ENCODE data around the gene GABRB3. TPM values are rescaled to one million over a fixed set of nuclear protein-coding genes. Genes with fewer than 3 reads are reported as not detected.

Gene GABRB3
- total RNA-seq, 1 donor from 2014 or later = 114 TPM

- FAIRE-seq (no peak), DNase-seq (ENCODE audit: low spot score in 2 of 2) (no peak)
Observed at GRCh38 chr15:26635614-26636013, 137.3 kb downstream of the GABRB3 start.

- no peak for DNase-seq (ENCODE audit: low spot score in 2 of 2)
- no peak for FAIRE-seq
Observed at GRCh38 chr15:26635105-26635504, 137.8 kb downstream of the GABRB3 start.

- FAIRE-seq (no peak), DNase-seq (ENCODE audit: low spot score in 2 of 2) (no peak)
Observed at GRCh38 chr15:26634319-26634718, 138.5 kb downstream of the GABRB3 start.

DNA sequence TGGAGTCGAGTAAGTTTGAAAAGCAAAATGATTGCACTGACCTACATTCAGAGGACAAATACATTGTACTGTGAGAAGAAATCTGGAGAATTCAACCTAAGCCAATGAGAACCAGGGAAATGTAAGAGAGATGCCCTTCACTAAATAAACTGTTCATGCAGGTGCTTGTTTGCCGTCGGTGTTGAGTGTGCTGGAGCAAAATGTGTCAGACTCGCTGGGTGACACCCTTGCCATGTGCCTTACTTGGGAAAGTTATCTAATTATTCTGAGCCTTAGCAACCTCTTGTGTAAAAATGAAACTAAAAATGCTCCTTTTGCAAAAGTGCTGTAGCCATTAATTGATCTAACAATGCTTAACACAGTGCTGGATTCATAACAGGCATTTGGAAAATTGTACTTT, 140.4 kb downstream of the GABRB3 start:
- FAIRE-seq (no peak), DNase-seq (ENCODE audit: low spot score in 2 of 2) (no peak)

DNA sequence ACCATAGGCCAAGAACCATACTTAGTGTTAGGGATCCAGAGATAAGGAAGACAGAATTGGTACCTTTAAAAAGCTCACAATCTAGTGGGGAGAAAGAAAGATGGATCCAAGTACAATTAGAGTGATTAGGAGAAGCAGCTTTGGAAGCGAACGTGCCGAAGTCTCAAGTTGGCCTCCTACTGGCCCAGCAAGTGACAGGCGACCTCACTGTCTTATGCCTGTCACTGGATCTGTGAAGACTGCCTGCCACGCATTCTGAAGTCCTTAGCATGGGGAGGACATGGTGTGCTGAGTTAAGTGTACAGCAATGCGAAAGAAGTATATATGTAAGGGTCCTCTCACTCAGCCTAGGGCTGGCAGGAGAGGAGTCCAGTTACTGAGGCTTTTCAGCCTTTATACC, 141.0 kb downstream of the GABRB3 start:
- FAIRE-seq = no peak

DNA sequence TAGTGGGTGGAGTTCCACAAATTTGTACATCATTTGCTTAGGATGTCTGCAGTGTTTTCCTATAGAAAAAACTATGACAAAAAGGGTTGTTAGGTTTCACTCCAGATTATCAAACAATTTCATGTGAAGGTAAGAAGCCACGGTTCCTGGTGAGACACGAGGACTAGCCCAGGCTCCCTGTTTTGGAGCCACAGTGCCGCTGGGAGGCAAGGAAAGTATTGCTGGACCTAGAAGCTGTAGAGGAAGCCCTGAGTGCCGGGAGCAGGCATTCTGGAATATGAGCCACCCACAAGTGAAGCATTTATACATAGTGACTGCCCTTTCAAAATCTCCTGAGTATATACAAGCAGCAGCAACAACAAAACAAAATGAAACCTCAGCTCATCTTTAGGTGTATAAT, 142.0 kb downstream of the GABRB3 start:
- DNase-seq (ENCODE audit: low spot score in 2 of 2) = no peak
- no peak for FAIRE-seq

More for the DNA sequence above, 141.0 kb downstream of the GABRB3 start:
- no peak for DNase-seq (ENCODE audit: low spot score in 2 of 2)

GRCh38 chr15:26628879-26629529, 143.9 kb downstream of the GABRB3 start:
- FAIRE-seq (no peak), DNase-seq (ENCODE audit: low spot score in 2 of 2) (no peak)

GRCh38 chr15:26628071-26628470, 144.8 kb downstream of the GABRB3 start:
- FAIRE-seq = no peak
- DNase-seq (ENCODE audit: low spot score in 2 of 2) = no peak

DNA sequence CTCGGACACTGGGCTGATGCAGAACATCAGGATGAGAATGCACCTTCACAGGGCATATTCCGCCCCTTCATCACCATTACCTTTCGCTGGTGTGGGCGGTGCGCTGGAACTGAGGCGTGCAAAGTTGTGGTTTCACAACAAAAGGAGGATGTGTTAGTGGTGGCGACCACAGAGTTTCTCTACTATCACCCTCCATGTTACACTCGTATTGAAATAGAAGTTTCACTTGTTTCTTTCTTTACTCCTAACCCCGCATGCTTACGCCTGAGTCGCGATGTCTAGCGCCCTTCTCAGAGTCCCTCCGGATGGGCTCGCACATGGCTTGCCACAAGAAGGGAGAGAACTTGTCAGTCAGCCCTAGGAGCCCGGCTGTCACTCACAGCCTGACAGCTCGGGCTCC, 148.7 kb downstream of the GABRB3 start:
- no peak for DNase-seq (ENCODE audit: low spot score in 2 of 2)
- no peak for FAIRE-seq

DNA sequence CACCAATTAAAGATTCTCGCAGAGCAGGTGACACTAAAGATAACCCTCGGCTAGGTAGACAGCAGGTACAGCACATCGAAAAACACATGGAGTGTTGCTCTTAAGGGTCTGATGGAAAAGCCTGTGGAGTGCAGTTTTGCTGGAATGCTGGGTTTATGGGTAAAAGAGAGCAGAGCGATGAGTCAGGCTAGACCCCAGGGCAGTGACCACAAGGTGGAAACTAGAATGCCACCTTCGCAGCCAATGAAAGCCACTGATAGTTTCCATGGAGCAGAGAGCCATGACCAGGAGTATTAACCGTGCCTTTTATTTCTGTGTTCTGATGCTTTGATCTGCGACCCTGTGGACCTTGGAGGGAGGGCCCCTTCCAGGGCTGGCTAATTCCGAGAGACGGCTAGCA, 149.8 kb downstream of the GABRB3 start:
- DNase-seq (ENCODE audit: low spot score in 2 of 2) (no peak), FAIRE-seq (no peak)

GRCh38 chr15:26621816-26622215, 151.1 kb downstream of the GABRB3 start:
- FAIRE-seq = no peak
- no peak for DNase-seq (ENCODE audit: low spot score in 2 of 2)

GRCh38 chr15:26620528-26621458, 152.1 kb downstream of the GABRB3 start:
- DNase-seq (ENCODE audit: low spot score in 2 of 2) (no peak), FAIRE-seq (no peak)

GRCh38 chr15:26615927-26616302, 157.0 kb downstream of the GABRB3 start:
- no peak for FAIRE-seq
- DNase-seq (ENCODE audit: low spot score in 2 of 2) = no peak

DNA sequence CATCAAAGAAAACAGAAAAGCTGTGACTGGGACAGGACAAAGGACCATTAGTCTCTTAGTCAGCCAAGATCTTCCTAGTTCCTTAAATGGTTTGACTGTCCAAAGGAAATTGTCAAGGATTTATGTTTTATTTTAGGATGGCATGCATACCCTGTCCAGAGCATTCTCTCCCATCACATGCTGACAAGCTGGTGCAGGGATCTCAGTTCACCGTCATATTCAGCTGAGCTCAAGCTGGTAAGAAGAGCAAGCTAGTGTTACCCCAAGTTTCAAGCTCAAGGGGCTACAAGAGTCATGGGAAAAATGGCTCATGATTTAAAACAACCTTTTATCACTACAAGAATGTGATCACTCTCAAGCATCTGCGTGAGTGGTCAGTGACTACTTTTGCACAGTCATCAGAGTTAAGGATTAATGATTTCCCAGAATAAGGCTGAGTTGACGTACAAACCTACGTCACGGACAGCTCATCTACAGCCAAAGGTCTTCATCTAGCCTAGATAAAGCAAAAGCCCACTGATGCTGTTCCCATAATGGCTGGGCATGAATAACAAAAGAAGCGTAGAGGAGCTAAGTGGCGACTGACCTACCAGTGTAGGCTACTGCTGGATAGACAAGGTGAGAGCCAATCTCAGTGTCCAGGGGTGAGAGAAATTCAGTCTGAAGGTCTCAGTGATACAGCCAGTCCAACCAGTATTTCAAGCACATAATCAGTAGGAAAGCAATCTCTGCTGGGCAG, 157.5 kb downstream of the GABRB3 start:
- no peak for DNase-seq (ENCODE audit: low spot score in 2 of 2)
- FAIRE-seq = no peak

GRCh38 chr15:26614734-26615133, 158.1 kb downstream of the GABRB3 start:
- no peak for FAIRE-seq
- DNase-seq (ENCODE audit: low spot score in 2 of 2) = no peak

GRCh38 chr15:26598704-26599103, 174.2 kb downstream of the GABRB3 start:
- DNase-seq (ENCODE audit: low spot score in 2 of 2) = no peak
- FAIRE-seq = no peak

GRCh38 chr15:26595611-26596010, 177.3 kb downstream of the GABRB3 start:
- no peak for FAIRE-seq
- no peak for DNase-seq (ENCODE audit: low spot score in 2 of 2)

DNA sequence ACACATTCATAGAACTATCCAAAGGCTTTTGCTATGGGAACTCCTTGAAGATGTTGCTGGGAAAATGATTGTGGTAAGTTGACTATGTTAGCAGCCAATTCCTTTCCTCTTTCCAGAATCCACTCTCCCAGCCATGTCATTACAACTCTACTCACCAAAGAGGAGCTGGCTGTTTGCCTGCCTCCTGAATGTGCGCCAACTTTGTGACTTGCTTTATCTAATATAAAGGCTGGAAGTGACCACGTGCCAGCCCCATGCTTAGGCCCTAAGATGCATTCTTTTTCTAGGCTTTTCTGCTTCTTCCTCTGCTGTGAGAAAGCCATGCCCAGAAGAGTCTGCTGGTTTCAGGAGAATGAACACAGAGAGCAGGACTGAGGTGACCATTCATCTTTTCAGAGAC, 182.2 kb downstream of the GABRB3 start:
- no peak for FAIRE-seq
- DNase-seq (ENCODE audit: low spot score in 2 of 2) = no peak

GRCh38 chr15:26582840-26583239, 190.0 kb downstream of the GABRB3 start:
- FAIRE-seq (no peak), DNase-seq (ENCODE audit: low spot score in 2 of 2) (no peak)

DNA sequence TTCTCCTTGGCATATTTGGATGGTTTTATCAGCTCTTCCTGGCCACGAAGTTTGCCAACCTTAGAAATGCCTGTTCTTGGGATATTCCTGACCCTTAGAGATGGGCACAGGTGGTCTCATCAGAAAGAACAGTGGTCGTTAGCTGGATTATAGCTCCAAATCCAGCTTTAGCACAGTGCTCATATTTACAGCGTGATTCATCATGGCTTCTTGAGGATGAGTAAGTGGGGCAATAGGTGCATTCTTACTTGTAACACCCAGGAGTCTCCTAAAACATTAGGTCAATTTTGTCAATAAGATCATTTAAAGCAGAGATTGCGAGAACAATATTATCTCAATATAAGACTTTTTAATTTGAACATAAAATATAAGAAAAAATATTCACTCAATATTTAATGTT, 191.9 kb downstream of the GABRB3 start:
- no peak for DNase-seq (ENCODE audit: low spot score in 2 of 2)
- FAIRE-seq = no peak
